Naive B cell (primary cell): ENCODE data around the gene CHKA. TPM values are rescaled to one million over a fixed set of nuclear protein-coding genes. Genes with fewer than 3 reads are reported as not detected.
A peak's percentile ranks its signal among the peaks of the same experiment; 100 is the strongest.

ENCODE experiments used
- ATAC-seq, 2 donors: fragments of 150-1000 bp; cut with Tn5 transposase; 2 replicates each; pipeline ENCODE4 v1.10.0; 2021; ENCODE audit warnings: low read depth in 2 of 2, mild to moderate bottlenecking in 2 of 2, moderate library complexity in 2 of 2
- DNase-seq: peaks from one replicate; pipeline ENCODE4 v3.0.0; 2022
- H3K27ac Mint-ChIP-seq, 6 donors: one replicate each; pipeline ENCODE4 v1.8.0; 2020 to 2022; ENCODE audit warnings: mild to moderate bottlenecking in 6 of 6, mixed read lengths in 6 of 6, moderate library complexity in 5 of 6, inconsistent platforms in 2 of 6
- H3K27me3 Mint-ChIP-seq, 3 donors: one replicate each; pipeline ENCODE4 v1.8.0; 2021 to 2022; ENCODE audit warnings: mixed read lengths in 3 of 3, mild to moderate bottlenecking in 1 of 3
- H3K36me3 Mint-ChIP-seq, 2 donors: one replicate each; pipeline ENCODE4 v1.8.0; 2020 to 2022; ENCODE audit warnings: mixed read lengths in 2 of 2, inconsistent platforms in 1 of 2, mild to moderate bottlenecking in 1 of 2
- H3K4me1 Mint-ChIP-seq, 3 donors: one replicate each; pipeline ENCODE4 v1.8.0; 2020 to 2022; ENCODE audit warnings: mixed read lengths in 3 of 3, inconsistent platforms in 1 of 3, mild to moderate bottlenecking in 1 of 3, moderate library complexity in 1 of 3
- H3K4me3 Mint-ChIP-seq, 8 donors: one replicate each; pipeline ENCODE4 v1.8.0; 2020 to 2022; ENCODE audit warnings: mild to moderate bottlenecking in 8 of 8, mixed read lengths in 8 of 8, moderate library complexity in 8 of 8, inconsistent platforms in 2 of 8
- H3K9me3 Mint-ChIP-seq, 7 donors: one replicate each; pipeline ENCODE4 v1.8.0; 2020 to 2022; ENCODE audit warnings: mixed read lengths in 7 of 7, mild to moderate bottlenecking in 5 of 7, inconsistent platforms in 2 of 7, moderate library complexity in 1 of 7
- polyA plus RNA-seq, 6 donors: library from polyadenylated mRNA; unstranded; fragments of 300-500 nt; fragmentation: Illumina TruSeq; gene quantifications; one replicate each; pipeline ENCODE4 v1.2.3, GENCODE V29; 2021; ENCODE audit warnings: low read depth in 6 of 6

Gene CHKA
- polyA plus RNA-seq = 10 to 100 TPM in 1 of 6 donors, 1 to 10 TPM in 5; 4.9 to 17.6 (median 6.4) TPM

DNA sequence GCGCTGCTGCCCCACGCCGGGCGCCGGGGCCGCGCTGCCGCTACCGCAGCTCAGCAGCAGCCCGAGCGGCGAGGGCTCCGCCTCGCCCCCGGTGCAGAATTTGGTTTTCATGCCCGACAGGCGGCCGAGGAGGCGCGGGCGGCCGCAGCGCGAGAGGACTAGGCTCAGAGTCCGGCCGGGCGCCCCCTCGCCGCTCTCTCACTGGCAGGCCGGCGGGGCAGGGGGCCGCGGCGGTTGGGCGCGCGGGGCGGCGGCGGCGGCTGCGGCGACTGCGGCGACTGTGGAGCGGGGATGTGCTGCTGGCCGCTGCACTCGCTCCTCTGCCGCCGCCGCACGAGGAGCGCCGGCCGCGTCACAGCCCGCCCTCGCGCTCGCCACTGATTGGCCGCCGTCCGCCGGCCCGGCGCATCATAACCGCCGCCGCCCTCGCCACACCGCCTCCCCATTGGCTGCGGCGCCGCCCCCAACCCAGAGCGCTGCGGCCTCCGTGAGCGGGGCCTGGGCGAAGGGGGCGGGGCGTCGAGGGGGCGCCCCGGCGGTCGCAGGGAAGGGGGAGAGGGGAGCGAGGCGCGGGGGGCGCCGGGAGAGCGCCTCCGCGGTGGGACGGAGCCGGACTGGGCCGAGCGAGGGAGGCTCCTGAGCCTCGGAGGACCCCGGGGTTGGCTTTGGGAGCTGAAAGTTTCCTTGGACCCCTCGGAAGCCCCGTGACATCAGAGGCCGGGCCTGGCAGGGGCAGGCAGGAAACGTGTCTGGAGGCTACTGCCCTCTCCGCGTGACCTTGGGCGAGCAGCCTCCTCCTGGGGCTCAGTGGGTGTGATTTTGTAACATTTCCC is at the start of gene CHKA:
TSS of gene CHKA (minus strand) at position 322 of the 833 bp plus-strand sequence. CDS start at position 111, 211 bp downstream.
- Mint-ChIP-seq H3K27ac (peak within 1 kb of the TSS; percentile 83 to 97 (median 92)), H3K36me3 (no peaks in the 10 kb centered on the region), H3K9me3 (no peaks in the 10 kb centered on the region), H3K4me1 (peaks cover 23 to 27% (median 26%) of the 10 kb centered on the region in 3 donors), H3K4me3 (peak within 1 kb of the TSS; percentile 83 to 93 (median 89)), H3K27me3 (no peaks in the 10 kb centered on the region)
- DNase-seq (peak; percentile 94), ATAC-seq (peak; percentile 92)

DNA sequence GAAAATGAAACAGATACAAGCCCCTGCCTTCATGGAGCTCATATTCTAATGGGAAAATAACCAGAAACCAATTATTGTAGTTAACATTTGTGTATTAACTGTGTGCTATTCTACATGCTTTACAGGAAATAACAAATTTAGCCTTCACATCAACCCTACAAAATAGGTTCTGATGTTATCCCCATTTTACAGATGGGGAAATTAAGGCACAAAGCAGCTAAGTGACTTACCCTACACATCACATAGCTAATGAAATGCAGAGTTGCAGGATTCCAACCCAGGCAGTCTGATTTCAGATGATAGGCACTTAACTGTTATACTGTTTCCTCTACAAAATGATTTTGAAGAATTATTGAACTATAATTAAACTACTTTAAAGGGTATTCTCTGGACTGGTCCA is 48.3 kb upstream of the CHKA start:
- no peak overlapping the region for H3K4me3 Mint-ChIP-seq
- no peaks in the 10 kb centered on the region for H3K27me3 Mint-ChIP-seq
- H3K4me1 Mint-ChIP-seq = peaks cover 0 to 4% (median 0%) of the 10 kb centered on the region in 3 donors
- ATAC-seq (no peak), DNase-seq (no peak)
- no peak overlapping the region for H3K27ac Mint-ChIP-seq
- H3K9me3 Mint-ChIP-seq = no peaks in the 10 kb centered on the region
- peaks cover 15 to 26% of the 10 kb centered on the region in 2 donors for H3K36me3 Mint-ChIP-seq

DNA sequence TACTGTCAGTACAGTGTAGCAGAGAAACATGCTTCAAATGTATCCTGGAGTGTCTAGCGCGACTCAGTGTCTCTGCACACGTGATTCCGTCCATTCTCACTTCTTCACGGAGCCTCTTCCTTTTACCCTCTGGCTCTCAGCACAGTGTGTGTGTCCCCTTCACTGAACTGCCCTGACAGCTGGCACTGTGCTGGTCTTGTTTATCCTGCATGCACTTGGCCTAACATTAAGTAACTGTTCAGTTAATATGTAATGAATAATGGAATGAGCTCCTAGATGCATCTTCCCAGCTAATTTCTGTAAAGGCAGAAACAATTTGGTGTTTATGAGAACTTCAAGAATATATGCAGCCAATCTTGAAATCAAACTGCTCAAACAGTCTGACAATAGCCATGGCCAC is 47.5 kb upstream of the CHKA start:
- Mint-ChIP-seq H3K4me1 (peaks cover 0 to 4% (median 0%) of the 10 kb centered on the region in 3 donors), H3K36me3 (peaks cover 15 to 26% of the 10 kb centered on the region in 2 donors), H3K4me3 (no peak overlapping the region), H3K9me3 (no peaks in the 10 kb centered on the region), H3K27ac (peak overlapping the region in 1 of 6 donors; percentile 23), H3K27me3 (no peaks in the 10 kb centered on the region)
- no peak for DNase-seq
- no peak for ATAC-seq

DNA sequence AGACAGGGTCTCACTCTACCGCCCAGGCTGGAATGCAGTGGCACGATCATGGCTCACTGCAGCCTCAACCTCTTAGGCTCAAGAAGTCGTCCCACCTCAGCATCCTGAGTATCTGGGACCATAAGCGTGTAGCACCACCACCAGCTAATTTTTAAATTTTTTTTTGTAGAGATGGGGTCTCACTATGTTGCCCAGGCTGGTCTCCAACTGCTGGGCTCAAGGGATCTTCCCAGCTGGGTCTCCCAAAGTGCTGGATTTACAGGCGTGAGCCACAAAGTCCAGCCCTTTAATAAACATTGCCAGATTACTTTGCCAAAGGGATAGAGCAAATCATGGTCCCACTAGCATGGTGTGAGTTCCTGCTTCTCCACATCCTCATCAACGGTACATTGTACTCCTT is 46.3 kb upstream of the CHKA start:
- no peak overlapping the region for H3K4me3 Mint-ChIP-seq
- H3K9me3 Mint-ChIP-seq = no peaks in the 10 kb centered on the region
- H3K27me3 Mint-ChIP-seq = no peaks in the 10 kb centered on the region
- DNase-seq (no peak), ATAC-seq (no peak)
- H3K36me3 Mint-ChIP-seq = peaks cover 15 to 26% of the 10 kb centered on the region in 2 donors
- H3K27ac Mint-ChIP-seq = no peak overlapping the region
- H3K4me1 Mint-ChIP-seq = peaks cover 0 to 4% (median 0%) of the 10 kb centered on the region in 3 donors

DNA sequence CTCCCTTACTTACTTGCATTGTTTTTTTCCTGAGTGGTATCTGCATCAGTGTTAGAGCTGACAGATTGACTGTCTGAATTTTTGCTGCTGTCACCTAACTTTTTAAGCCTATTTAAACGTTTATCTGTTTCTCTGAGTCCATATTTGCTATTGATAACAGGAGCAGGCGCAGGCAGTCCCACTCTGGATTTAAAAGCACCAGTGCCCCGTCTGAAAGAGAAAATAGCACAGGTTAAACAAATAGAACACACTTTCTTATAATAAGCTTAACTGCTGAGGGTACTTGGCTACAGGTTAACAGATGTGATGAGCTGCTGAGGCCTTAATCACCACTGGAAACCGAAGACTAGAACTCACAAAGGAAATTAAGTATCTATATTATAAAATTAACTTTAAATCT is 45.8 kb upstream of the CHKA start:
- H3K27ac Mint-ChIP-seq = no peak overlapping the region
- peaks cover 0 to 4% (median 0%) of the 10 kb centered on the region in 3 donors for H3K4me1 Mint-ChIP-seq
- H3K9me3 Mint-ChIP-seq = no peaks in the 10 kb centered on the region
- H3K27me3 Mint-ChIP-seq = no peaks in the 10 kb centered on the region
- no peak overlapping the region for H3K4me3 Mint-ChIP-seq
- ATAC-seq = no peak
- no peak for DNase-seq
- peaks cover 15 to 26% of the 10 kb centered on the region in 2 donors for H3K36me3 Mint-ChIP-seq

DNA sequence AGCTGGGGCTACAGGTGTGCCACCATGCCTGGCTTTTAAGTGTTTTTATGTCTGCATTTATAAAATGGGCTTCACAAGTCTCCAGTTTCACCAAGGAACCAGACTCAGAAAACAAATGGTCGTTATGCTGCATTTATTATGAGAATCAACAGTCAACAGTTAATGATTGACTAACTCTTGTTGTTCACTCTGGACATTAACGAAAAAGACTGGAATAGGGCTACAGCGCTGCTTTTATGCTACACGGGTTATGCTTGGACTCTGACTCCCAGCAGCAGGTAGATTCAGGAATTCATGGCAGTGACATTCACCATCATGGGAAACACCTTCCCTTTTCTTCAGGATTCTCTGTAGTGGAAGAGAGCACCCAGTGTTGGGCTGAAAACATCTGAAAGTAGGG is 44.4 kb upstream of the CHKA start:
- Mint-ChIP-seq H3K36me3 (peaks cover 15 to 22% of the 10 kb centered on the region in 2 donors), H3K27ac (peak overlapping the region in 1 of 6 donors; percentile 38), H3K4me1 (peaks cover 0 to 4% (median 0%) of the 10 kb centered on the region in 3 donors), H3K9me3 (no peaks in the 10 kb centered on the region), H3K4me3 (no peak overlapping the region), H3K27me3 (no peaks in the 10 kb centered on the region)
- ATAC-seq = no peak
- no peak for DNase-seq

DNA sequence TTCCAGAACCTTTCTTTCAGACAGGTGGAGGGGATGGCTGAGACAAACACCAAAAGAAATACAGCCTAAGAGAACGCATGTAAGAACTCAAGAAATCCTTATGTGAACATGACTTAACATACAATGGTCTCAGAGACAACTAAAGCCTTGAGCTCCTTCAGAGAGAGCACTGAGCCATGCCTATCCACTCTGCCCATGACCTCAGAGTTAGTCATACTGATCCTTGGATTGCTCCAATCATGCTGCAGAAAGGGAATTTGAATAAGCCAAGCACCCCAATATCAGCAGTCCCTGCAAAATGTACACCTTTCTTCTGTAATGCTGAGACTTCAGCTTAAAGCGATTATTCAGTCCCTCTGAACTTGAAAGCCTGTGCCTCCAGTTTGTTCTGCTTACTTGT is 43.2 kb upstream of the CHKA start:
- Mint-ChIP-seq H3K27me3 (no peaks in the 10 kb centered on the region), H3K4me3 (no peak overlapping the region), H3K36me3 (peaks cover 13 to 15% of the 10 kb centered on the region in 2 donors), H3K9me3 (no peaks in the 10 kb centered on the region), H3K27ac (peak overlapping the region in 2 of 6 donors; percentile 52 to 82), H3K4me1 (peaks cover 0 to 4% (median 0%) of the 10 kb centered on the region in 3 donors)
- DNase-seq (no peak), ATAC-seq (no peak)

DNA sequence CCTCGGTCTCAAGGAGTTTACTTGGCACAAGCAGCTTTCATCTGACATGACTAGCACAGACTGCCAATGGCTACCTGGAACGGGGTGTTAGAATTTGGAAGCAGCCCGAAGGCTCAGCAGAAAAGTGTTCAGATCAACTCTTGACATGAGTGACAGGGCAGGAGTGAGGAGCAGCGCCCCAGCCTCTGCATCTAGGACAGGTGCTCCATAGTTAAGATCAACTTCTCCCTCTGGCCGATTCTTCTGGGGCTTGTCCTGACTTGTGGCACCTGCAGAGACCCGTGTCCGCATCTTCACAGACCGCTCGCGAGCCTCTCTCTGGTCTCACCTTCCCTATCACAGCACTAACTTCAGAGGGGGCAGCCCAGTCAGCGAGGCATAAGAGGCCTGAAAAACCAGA is 42.5 kb upstream of the CHKA start:
- no peaks in the 10 kb centered on the region for H3K9me3 Mint-ChIP-seq
- H3K36me3 Mint-ChIP-seq = peaks cover 10 to 11% of the 10 kb centered on the region in 2 donors
- no peak for DNase-seq
- no peak for ATAC-seq
- H3K27ac Mint-ChIP-seq = peak overlapping the region in 2 of 6 donors; percentile 10 to 52
- peaks cover 0 to 2% (median 0%) of the 10 kb centered on the region in 3 donors for H3K4me1 Mint-ChIP-seq
- no peaks in the 10 kb centered on the region for H3K27me3 Mint-ChIP-seq
- H3K4me3 Mint-ChIP-seq = peak overlapping the region in 1 of 8 donors; percentile 52

DNA sequence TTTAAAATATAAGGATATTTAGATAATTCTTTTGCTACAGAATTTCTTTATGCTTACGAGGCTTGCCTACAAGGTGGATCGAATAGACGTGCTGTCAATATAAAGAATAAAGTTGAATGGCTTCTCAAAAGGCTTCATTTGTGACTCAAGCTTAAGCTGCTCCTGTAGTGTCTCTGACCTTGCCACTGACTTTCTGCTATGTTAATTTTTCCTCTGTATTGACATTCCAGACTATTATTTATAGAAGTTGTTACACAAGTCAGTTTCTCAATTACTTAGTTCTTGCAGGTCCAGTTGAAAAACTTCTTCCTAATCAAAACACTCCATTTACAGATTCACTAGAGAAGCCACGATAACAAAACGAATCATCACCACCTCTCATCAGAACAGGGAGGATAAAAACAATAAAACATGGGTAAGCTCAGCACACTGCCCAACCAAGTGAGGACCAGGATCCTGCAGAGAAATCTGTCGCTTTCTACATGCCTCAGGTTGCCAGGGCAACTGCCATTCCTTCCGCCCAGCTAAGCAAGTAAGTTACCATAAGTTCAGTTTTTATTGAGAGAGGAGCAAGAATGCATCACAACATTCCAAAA is 39.0 kb upstream of the CHKA start:
- H3K27ac Mint-ChIP-seq = no peak overlapping the region
- ATAC-seq (no peak), DNase-seq (no peak)
- peaks cover 0 to 3% (median 0%) of the 10 kb centered on the region in 3 donors for H3K4me1 Mint-ChIP-seq
- no peak overlapping the region for H3K4me3 Mint-ChIP-seq
- no peaks in the 10 kb centered on the region for H3K27me3 Mint-ChIP-seq
- no peaks in the 10 kb centered on the region for H3K36me3 Mint-ChIP-seq
- no peaks in the 10 kb centered on the region for H3K9me3 Mint-ChIP-seq

DNA sequence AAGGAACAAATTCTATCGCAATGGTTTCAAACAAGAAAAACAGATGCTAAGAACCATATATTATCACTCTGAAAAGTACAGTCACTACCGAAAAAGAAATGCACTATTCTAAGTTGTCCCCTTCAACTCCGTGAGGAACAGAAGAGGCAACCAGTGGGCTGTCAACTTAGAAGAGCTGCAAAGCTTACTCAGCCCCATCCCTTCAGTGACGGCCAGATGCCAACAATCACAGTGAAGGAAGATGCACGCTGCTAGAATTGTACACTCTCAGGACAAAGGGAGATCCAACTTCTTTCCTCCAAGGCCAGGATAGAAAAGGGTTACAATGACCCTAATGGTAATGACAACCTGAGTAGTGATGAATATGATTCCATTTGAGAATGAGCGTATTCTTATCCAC is 38.5 kb upstream of the CHKA start:
- Mint-ChIP-seq H3K27ac (peak overlapping the region in 2 of 6 donors; percentile 33 to 44), H3K4me1 (peaks cover 0 to 3% (median 0%) of the 10 kb centered on the region in 3 donors), H3K9me3 (no peaks in the 10 kb centered on the region), H3K4me3 (no peak overlapping the region), H3K27me3 (no peaks in the 10 kb centered on the region), H3K36me3 (no peaks in the 10 kb centered on the region)
- ATAC-seq (no peak), DNase-seq (no peak)

DNA sequence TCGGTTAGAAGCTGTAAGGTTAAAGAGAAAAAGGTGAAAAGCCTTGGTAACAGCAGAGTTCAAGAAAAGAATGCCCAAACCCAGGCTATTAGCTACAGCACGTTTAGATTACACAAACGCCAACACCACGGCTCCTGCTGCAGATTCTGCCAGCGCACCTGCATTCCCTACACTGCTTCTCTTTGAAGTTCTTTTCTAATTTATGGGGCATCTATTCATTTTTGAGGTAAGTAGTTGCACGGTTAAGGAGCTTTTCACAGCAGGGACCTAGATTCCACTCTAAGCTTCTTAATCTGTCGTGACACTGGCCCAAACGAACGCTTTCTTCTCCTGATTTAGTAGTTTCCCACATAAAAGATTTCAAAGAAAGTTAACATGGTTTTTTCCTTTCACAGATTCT is 38.0 kb upstream of the CHKA start:
- H3K4me1 Mint-ChIP-seq = peaks cover 0 to 3% (median 0%) of the 10 kb centered on the region in 3 donors
- peak overlapping the region in 3 of 6 donors; percentile 33 to 44 (median 38) for H3K27ac Mint-ChIP-seq
- no peak overlapping the region for H3K4me3 Mint-ChIP-seq
- no peak for ATAC-seq
- no peak for DNase-seq
- H3K9me3 Mint-ChIP-seq = no peaks in the 10 kb centered on the region
- no peaks in the 10 kb centered on the region for H3K36me3 Mint-ChIP-seq
- no peaks in the 10 kb centered on the region for H3K27me3 Mint-ChIP-seq

DNA sequence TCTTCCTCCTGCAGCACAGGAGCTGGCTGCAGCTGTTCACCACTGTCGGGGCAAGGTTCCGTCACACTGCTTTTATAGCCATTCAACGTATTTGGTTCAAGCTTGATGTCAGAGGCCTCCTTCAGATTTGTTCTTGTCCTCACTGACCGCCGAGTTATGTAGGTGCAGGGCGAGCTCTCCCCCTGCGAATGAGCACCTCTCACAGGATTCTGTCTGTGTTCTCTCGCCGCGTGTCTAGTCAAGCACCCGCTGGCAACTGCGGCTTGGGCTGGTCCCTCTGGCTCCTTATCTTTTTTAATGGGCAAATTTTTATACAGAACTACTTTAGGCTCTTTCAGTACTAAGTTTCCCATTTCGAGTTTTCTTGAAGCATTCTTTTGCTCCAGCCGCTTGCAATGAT is 37.4 kb upstream of the CHKA start:
- DNase-seq (no peak), ATAC-seq (no peak)
- Mint-ChIP-seq H3K27ac (no peak overlapping the region), H3K27me3 (no peaks in the 10 kb centered on the region), H3K4me3 (no peak overlapping the region), H3K4me1 (peaks cover 0 to 3% (median 0%) of the 10 kb centered on the region in 3 donors), H3K9me3 (no peaks in the 10 kb centered on the region), H3K36me3 (no peaks in the 10 kb centered on the region)

DNA sequence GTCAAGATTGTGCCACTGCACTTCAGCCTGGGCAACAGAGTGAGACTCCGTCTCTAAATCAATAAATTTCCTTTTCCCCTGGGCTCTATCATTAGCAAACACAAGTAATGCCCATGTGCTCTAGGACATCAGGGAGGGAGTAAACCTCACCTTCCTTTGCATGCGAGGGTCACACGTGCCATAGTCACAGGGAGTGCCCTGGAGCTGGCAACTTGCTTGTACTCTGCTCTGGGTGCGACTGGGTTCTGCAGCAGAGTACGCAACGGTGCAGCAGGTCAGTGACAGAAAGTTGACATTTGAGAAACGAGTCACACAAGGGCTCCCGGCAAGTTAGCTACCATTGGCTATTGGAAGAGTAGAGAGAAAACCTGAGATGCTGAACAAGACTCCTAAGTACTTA is 32.6 kb upstream of the CHKA start:
- Mint-ChIP-seq H3K4me3 (no peak overlapping the region), H3K27ac (peak overlapping the region in 1 of 6 donors; percentile 44), H3K4me1 (peaks cover 0 to 16% (median 3%) of the 10 kb centered on the region in 3 donors), H3K9me3 (no peaks in the 10 kb centered on the region), H3K27me3 (no peaks in the 10 kb centered on the region), H3K36me3 (no peaks in the 10 kb centered on the region)
- no peak for DNase-seq
- ATAC-seq = no peak

DNA sequence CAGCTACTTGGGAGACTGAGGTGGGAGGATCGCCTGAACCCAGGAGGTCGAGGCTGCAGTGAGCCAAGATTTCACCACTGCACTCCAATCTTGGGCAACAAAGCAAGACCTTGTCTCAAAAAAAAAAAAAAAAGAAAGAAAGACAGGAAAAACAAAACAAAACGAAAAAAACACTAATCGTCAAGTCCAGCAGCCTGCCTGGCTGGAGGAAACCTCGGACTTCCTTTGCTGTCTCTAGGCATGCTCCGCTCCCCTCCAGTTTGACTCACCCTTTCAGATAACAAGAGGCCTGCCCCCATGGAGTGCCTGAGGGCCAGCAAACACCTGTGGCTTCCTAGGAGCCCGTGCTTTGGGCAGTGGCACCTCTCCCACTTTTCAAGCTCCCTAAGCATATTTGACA is 28.8 kb upstream of the CHKA start:
- no peak for DNase-seq
- Mint-ChIP-seq H3K4me3 (no peak overlapping the region), H3K9me3 (no peaks in the 10 kb centered on the region), H3K27me3 (peaks cover 0 to 6% (median 0%) of the 10 kb centered on the region in 3 donors), H3K27ac (no peak overlapping the region), H3K4me1 (peaks cover 0 to 16% (median 0%) of the 10 kb centered on the region in 3 donors), H3K36me3 (no peaks in the 10 kb centered on the region)
- ATAC-seq = no peak
